GM12864 (cell line): ENCODE data around the gene CADM2.

Experiments
- DNase-seq: peaks from one replicate; pipeline ENCODE4 v3.0.0-alpha.2; 2011; ENCODE audit warnings: low read depth
- H3K4me3 ChIP-seq: 2 replicates; pipeline ENCODE4 v1.5.1; 2011; ENCODE audit warnings: mild to moderate bottlenecking, low read depth, low read length, control low read depth
- CTCF ChIP-seq: IDR thresholded peaks from 2 replicates; pipeline ENCODE4 v1.5.1; 2011; ENCODE audit warnings: low read depth, mild to moderate bottlenecking, moderate library complexity, low read length, control low read depth, inconsistent platforms; ENCODE audit errors: missing control alignments

Gene CADM2

GRCh38 chr3:85370341-85370740 lies 411.6 kb downstream of the CADM2 start:
- no peak for DNase-seq
- no peak overlapping the region for H3K4me3 ChIP-seq
- no peak for TF ChIP-seq CTCF

GRCh38 chr3:85376131-85376530 lies 417.3 kb downstream of the CADM2 start:
- DNase-seq = no peak
- TF ChIP-seq CTCF = no peak
- no peak overlapping the region for H3K4me3 ChIP-seq

GRCh38 chr3:85377115-85377514 lies 418.3 kb downstream of the CADM2 start:
- no peak overlapping the region for H3K4me3 ChIP-seq
- DNase-seq = no peak
- TF ChIP-seq CTCF = no peak

GRCh38 chr3:85384372-85384771 lies 425.6 kb downstream of the CADM2 start:
- no peak overlapping the region for H3K4me3 ChIP-seq
- no peak for TF ChIP-seq CTCF
- DNase-seq = no peak

GRCh38 chr3:85387913-85388505 lies 429.2 kb downstream of the CADM2 start:
- H3K4me3 ChIP-seq = no peak overlapping the region
- no peak for DNase-seq
- TF ChIP-seq CTCF = no peak

GRCh38 chr3:85394424-85394823 lies 435.6 kb downstream of the CADM2 start:
- no peak overlapping the region for H3K4me3 ChIP-seq
- no peak for TF ChIP-seq CTCF
- no peak for DNase-seq

GRCh38 chr3:85397434-85397833 lies 438.6 kb downstream of the CADM2 start:
- no peak for TF ChIP-seq CTCF
- H3K4me3 ChIP-seq = no peak overlapping the region
- no peak for DNase-seq
